H1 (cell line): ENCODE measurements around the gene LRP5.
"Not testable (repeated sequence)": the region's sequence is repeated elsewhere in the genome, so short reads cannot be mapped to it uniquely, and the experiment has no call there.

Experiments
- ATF3 ChIP-seq: IDR thresholded peaks from 2 replicates; pipeline ENCODE4 v1.6.1; 2011; ENCODE audit warnings: low read depth, mild to moderate bottlenecking, low read length; ENCODE audit not compliant: insufficient read depth
- CTCF ChIP-seq, 3 experiments: IDR thresholded peaks; 1 replicate in 2 of 3; 2 replicates in 1 of 3; pipeline versions ENCODE4 v1.5.1 to v1.6.1; 2011; ENCODE audit warnings: low read length in 3 of 3, mild to moderate bottlenecking in 3 of 3, inconsistent platforms in 2 of 3, low read depth in 1 of 3, moderate library complexity in 1 of 3; ENCODE audit not compliant: insufficient read depth in 1 of 3; ENCODE audit errors: control extremely low read depth in 1 of 3
- GABPA ChIP-seq: IDR thresholded peaks from 2 replicates; pipeline ENCODE4 v1.6.1; 2011; ENCODE audit warnings: mild to moderate bottlenecking, low read length, moderate library complexity, borderline replicate concordance; ENCODE audit not compliant: insufficient read depth
- JUN ChIP-seq: IDR thresholded peaks from 2 replicates; pipeline ENCODE4 v1.6.1; 2011; ENCODE audit warnings: low read depth, mild to moderate bottlenecking, improper control_type of control experiment, low read length
- MAFK ChIP-seq: IDR thresholded peaks from 2 replicates; pipeline ENCODE4 v1.6.1; 2012; ENCODE audit warnings: low read depth, mild to moderate bottlenecking, improper control_type of control experiment, low read length
- POLR2A ChIP-seq, 2 experiments: IDR thresholded peaks; 1 replicate in 1 of 2; 2 replicates in 1 of 2; pipeline ENCODE4 v1.6.1; 2011; ENCODE audit warnings: low read depth in 2 of 2, low read length in 2 of 2, mild to moderate bottlenecking in 2 of 2; ENCODE audit errors: control extremely low read depth in 1 of 2
- POLR2AphosphoS5 ChIP-seq: IDR thresholded peaks from 2 replicates; pipeline ENCODE4 v1.6.1; 2011; ENCODE audit warnings: low read depth, low read length
- RAD21 ChIP-seq, 2 experiments: IDR thresholded peaks in 1 of 2; conservative IDR thresholded peaks in 1 of 2; 2 replicates each; pipeline ENCODE4 v1.6.1; 2011; ENCODE audit warnings: low read depth in 2 of 2, low read length in 2 of 2, improper control_type of control experiment in 1 of 2, inconsistent platforms in 1 of 2, mild to moderate bottlenecking in 1 of 2, moderate library complexity in 1 of 2
- RXRA ChIP-seq: IDR thresholded peaks from 2 replicates; pipeline ENCODE4 v1.6.1; 2011; ENCODE audit warnings: low read depth, mild to moderate bottlenecking, low read length, moderate library complexity; ENCODE audit not compliant: insufficient read depth
- SP1 ChIP-seq: IDR thresholded peaks from 2 replicates; pipeline ENCODE4 v1.6.1; 2011; ENCODE audit warnings: low read depth, low read length

- TF ChIP-seq GABPA; CTCF (IDR thresholded peaks at IDR 0.05; ENCODE audit: control extremely low read depth in 1 of 3, insufficient read depth in 1 of 3, low read depth in 1 of 3, low read length in 3 of 3); POLR2A (IDR thresholded peaks at IDR 0.05; ENCODE audit: control extremely low read depth in 1 of 2, low read depth in 2 of 2, low read length in 2 of 2); SP1; ATF3; RXRA; POLR2AphosphoS5; JUN; MAFK; RAD21 (IDR thresholded peaks at IDR 0.05 in 1 of 2, conservative IDR thresholded peaks at IDR 0.05 in 1 of 2; ENCODE audit: low read depth in 2 of 2, low read length in 2 of 2): not testable (repeated sequence)
Observed at GRCh38 chr11:68344821-68345220, 32.4 kb downstream of the LRP5 start.
